ENCODE measurements around the gene ATE1.
A peak's percentile ranks its signal among the peaks of the same experiment; 100 is the strongest.
"Not testable (repeated sequence)": the region's sequence is repeated elsewhere in the genome, so short reads cannot be mapped to it uniquely, and the experiment has no call there.

ATE1 gene

DNA sequence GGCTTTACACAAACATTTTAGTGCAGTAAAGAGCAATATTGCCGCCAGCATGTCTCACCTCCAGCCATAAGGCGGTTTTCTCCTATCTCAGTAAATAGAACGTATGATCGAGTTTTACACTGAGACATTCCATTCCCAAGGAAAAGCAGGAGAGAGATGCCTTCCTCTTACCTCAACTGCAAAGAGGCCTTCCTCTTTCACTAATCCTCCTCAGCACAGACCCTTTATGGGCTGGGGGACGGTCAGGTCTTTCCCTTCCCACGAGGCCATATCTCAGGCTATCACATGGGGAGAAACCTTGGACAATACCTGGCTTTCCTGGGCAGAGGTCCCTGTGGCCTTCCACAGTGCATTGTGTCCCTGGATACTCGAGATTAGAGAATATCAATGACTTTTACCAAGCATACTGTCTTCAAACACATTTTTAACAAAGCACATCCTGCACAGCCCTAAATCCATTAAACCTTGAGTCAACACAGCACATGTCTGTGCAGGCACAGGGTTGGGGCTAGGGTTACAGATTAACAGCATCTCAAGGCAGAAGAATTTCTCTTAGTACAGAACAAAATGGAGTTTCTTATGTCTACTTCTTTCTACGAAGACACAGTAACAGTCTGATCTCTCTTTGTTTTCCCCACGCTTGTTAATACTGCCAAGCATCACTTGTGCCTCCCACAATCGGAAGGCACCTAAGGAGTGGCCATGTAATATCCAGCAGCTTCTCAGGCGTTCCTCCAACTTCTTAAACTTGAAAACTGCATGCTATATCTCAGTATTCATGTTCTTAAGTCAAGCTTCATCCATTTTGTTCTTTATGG lies 2.6 kb upstream of the ATE1 start:
- not testable (repeated sequence) for DNase-seq (ENCODE audit: low read depth, low spot score)

DNA sequence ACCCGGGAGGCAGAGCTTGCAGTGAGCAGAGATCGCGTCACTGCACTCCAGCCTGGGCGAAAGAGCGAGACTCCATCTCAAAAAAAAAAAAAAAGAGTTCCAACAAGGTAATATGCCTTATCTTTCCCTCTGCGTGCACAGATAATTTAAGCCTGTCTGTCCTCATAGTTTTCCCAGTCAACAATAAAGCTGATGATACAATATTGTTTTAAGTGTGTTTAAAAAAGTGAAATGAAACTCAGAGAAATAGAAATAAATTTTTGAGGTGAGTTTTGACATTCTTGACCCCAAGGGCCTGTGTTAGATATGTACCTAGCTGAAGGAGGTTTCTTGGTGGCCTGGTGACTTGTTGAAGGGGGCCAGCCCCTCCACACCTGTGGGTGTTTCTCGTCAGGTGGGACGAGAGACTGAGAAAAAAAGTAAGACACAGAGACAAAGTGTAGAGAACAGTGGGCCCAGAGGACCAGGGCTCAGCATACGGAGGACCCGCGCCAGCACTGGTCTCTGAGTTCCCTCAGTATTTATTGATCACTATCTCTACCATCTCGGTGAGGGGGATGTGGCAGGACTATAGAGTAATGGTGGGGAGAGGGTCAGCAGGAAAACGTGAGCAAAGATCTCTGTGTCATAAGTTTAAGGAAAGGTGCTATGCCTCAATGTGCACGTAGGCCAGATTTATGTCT lies 1.9 kb upstream of the ATE1 start:
- not testable (repeated sequence) for DNase-seq (ENCODE audit: low read depth, low spot score)

DNA sequence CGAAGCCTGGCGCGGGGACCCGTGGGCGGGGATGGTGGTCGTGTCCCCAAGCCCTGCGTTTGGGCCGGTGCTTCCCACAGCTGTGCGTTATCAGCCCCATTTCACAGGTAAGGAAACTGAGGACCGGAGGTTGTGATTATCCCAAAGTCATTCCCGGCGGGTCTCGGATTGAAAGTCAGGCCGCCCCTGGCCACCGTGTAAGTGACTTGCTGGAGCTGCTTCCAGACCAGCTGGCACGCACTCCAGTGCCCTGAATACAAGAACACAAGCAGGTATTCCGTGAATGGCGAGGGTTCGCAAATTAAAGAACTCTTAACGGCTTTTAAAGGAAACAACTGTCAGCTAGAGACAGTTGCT lies 675 bp upstream of the ATE1 start:
- no peak for DNase-seq (ENCODE audit: low read depth, low spot score)

DNA sequence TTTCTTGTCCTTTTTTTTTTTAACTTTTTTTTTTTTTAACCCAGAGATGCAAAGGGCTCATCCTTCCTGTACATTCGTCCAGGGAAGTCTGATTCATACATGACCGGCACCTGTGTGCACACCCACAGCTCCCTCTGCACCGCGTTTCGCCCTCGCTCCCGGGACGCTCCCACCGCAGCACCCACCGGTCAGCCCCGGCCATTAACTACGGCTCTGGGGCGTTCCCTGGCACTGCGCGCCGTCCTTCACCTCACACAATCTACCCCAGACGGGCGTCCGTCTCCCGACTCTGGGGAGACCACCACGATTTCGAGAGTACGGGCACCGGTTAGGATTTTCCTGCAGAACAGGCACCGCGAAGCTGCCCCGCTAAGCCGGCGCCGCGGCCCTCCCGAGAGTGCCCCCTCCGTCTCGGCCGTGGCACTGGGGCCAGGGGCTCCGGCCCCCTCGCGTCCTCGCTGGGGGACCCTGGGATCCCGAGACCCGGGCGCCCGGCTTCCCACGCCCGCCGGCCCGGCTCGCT lies 452 bp downstream of the ATE1 start:
- no peak for DNase-seq (ENCODE audit: low read depth, low spot score)

DNA sequence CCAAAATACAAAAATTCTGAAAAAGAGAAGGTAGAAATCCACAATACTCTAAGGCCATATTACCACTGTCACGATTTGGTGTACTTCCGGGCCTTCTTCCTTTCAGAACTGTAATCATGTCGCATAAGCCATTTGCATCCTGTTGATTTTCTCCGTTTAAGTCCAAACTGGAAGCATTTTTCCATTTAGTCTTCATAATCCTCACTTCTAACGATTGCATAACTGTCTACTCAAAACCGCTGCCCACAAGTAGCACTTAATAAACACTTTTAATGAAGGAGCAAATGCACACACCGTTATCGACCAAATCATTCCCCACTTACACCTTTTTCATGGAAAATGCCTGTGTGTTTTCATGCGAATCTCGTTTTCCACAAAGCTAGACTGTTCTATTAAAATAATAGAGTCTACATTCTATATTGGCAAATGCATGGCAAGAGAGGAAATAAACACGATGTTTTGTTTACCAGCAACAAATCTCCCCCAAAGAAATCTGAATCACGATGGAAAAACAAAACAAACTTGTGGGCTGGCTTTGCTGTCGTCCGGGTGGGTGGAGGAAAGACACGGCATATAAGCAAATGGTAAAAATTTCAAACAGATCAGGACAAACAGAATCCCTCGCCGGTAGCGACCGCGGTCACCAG lies 1.0 kb downstream of the ATE1 start:
- DNase-seq (ENCODE audit: low read depth, low spot score): no peak

DNA sequence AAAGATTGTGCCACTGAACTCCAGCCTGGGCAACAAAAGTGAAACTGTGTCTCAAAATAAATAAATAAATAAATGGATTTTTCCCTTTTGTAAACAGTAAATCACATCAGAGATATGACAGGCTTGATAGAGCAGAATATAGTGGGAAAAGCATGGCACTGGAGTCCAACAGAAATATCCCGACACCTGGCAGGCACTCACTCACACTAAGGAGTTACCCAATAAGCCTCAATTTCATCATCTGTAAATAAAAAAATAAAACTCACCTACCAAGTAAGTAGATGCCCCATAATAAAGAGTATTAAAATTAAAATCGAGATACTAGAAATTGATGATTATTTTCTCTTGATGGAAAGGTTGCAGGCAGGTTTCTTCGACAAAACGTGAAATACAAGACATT lies 1.7 kb downstream of the ATE1 start:
- DNase-seq (ENCODE audit: low read depth, low spot score): no peak

DNA sequence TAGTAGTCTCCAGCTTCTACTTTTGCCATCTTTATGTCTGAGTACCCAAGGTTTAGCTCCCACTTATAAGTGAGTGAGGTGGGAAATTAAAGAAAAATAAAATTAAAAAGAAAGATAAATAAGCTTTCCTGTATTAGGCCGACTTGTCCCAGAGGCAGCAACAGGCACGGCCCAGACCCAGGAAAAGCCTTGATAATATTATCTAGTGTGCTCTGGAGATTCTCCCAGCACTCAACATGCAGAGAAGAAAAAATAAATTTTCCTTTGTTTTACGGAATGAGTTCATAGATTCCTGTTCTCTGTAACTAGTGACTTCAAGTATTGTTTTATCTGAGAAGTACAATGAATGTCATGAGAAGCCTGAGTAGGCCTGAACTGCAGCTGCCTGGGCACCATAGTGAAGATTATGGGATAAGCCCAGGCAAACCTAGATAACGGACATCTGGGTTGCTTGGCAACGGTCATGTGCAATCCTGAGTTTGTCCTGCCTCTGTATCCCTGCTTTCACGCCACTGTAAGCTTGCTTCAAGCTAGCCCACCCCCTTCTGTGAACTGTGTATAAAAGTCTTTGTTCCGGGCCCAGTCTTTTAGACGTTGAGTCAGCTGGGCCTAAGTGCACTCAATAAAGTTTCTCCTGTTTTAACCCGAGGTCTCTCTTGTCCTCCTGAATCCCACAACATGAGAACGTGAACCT lies 6.4 kb downstream of the ATE1 start:
- DNase-seq (ENCODE audit: low read depth, low spot score): no peak

DNA sequence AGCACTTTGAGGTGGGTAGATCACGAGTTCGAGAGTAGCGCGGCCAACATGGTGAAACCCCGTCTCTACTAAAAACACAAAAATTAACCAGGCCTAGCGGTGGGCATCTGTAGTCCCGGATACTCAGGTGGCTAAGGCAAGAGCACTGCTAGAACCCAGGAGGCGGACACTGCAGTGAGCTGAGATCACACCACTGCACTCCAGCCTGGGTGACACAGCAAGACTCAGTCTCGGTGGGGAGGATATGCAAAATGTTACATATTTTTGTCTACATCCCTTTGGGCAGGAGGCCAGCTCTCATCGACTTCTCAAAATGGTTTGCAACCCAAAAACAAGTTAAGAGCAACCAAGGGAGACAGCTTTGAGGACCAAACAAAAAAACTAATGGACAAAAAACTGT lies 8.2 kb downstream of the ATE1 start:
- no peak for DNase-seq (ENCODE audit: low read depth, low spot score)

DNA sequence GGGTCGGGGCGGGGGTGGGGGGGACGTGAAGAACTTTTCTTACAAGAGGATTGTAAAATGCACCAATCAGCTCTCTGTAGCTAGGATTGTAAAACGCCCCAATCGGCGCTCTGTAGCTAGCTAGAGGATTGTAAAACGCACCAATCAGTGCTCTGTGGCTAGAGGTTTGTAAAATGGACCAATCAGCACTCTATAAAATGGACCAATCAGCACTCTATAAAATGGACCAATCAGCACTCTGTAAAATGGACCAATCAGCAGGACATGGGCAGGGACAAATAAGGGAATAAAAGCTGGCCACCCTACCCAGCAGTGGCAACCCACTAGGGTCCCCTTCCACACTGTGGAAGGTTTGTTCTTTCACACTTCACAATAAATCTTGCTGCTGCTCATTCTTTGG lies 9.0 kb downstream of the ATE1 start:
- not testable (repeated sequence) for DNase-seq (ENCODE audit: low read depth, low spot score)

DNA sequence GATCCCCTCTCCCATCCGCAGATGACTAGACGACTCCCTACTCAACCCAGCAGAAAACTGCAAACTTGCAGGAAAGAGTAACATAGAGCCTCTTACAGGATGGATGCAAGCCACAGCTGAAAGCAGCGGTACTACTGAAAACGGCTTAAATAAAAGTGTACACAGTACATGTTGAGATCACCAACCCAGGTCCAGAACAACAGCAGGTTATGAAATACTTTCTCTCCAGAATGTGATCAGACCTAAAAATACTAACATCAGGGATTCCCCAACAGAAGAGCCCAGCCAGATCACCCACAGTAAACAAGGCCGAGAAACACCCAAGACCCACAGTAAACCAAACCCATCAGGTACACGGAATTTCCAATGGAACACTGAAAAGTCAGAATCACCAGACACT lies 13.2 kb downstream of the ATE1 start:
- no peak for DNase-seq (ENCODE audit: low read depth, low spot score)

DNA sequence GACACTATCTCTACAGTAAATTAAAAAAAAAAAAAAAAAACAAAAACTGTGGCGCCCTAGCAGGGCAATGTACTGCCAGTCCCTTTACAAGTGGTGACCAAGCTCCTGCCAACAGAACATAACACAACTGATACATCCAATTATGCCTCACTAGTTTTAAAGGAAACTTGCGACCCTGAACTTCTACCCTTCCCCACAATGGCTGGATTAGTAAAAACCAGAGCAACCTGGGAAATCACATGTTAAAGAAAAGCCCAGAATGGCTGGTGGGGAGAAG lies 16.5 kb downstream of the ATE1 start:
- no peak for DNase-seq (ENCODE audit: low read depth, low spot score)

DNA sequence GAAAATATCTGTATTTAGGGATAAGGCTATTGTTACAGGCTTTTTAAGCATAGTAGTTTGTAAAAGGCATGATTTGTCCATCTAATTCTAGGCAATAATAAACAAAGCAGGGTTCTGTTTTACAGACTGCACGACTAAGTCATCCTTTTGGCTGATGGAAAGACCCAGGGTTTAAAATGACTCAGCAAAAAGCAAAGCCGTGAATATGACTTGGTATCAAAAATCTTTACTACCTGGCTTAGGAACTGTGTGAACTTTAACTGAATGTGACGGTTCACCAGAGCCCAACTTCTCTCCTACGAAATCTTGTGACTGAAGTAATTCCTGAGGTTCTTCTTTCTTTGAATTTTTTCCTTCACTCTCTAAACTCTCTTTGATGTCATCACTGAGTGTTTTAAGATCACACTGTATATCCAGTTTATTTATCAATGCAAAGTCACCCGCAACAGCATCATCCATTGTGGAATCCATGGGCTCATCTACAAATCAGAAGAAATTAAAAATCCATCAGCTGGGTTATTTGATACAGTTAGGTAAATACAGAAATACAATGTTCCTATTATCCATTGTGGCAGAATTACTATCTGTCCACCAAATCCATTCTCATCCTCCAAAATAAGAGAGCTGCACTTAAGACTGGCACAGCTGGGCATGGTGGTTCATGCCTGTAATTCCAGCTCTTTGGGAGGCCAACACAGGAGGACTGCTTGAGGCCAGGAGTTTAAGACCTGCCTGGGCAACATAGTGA lies 17.0 kb downstream of the ATE1 start:
- DNase-seq (ENCODE audit: low read depth, low spot score): no peak

DNA sequence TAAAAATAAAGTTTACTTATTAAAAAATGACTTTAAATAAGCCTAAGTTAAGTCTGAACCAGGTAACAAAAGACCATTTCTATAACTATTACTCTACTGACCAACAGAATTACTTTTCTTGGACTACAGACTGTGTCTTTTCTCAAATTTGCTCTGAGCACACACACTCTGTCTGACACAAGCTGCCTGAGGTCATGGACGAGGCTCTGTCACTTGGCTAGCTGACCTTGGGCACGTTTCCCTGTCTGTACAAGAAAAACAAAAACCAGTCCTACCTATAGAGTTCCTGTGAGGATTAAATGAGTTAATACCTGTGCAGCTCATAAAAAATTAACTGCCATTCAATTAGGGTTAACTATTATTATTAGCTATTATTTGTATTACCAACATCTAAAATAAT lies 22.9 kb downstream of the ATE1 start:
- DNase-seq (ENCODE audit: low read depth, low spot score): no peak

DNA sequence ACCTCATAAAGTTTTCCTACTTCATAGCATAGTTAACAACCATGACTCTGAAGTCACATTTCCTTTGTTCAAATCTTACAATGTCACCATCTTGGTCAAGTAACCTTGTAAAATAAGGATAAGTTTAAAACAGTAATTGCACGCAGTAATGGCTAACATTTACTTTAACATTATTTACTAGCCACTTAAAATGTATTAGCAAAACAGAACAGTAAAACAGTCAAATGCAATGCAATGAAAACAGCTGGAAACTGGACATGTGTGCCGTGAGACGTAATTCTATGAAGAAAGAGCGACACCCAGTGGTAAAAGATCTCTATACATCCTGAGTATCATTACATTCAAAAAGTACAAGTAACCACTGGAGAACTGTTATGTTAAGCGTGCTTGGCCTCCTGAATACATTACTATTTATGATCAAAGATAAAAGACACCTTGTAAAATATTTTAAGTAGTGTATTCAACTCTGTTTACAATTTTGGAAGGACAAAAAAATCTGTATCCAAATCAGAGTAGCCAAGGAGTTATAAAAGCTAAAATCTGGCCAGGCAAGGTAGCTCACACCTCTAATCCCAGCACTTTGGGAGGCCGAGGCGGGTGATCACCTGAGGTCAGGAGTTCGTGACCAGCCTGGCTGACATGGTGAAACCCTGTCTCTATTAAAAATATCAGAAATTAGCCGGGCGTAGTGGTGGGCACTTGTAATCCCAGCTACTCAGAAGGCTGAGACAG lies 27.2 kb downstream of the ATE1 start:
- peak; percentile 45 for DNase-seq (ENCODE audit: low read depth, low spot score)

DNA sequence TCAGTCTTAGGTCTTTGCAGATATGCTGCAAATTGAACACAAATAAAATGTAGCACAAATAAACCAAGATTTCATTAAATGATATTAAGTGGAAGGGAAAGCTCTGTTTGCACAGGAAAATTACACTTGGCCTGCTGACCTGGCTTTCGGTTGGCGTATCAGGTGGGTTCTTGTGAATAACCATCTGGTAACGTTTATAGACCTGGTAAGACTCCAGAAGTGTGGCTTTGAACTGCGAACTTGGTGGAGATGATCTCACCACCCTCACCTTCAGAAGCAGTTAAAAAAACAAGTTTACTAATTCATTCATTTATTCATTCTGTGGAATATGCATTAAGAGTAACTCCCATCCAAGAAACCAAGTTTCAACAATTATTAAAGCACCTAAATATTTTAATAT lies 28.1 kb downstream of the ATE1 start:
- no peak for DNase-seq (ENCODE audit: low read depth, low spot score)

DNA sequence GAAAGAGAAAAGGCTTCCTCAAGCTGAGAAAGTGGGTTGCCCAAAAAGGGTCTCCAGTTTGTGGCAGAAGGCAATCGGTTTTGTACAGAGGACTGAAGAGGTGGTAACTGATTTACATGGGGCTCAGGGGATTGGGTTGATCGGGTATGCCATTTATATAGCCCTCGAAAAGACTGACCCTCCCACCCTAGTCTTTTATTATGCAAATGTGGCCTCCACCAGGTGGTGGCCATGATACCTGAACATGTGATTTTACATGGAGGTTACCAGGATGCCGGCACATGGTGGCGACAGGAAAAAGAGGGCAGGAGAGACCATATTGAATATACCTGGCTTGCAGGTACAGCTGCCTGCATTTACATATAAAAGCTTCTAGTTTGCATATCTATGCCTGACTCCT lies 36.7 kb downstream of the ATE1 start:
- DNase-seq (ENCODE audit: low read depth, low spot score): no peak

DNA sequence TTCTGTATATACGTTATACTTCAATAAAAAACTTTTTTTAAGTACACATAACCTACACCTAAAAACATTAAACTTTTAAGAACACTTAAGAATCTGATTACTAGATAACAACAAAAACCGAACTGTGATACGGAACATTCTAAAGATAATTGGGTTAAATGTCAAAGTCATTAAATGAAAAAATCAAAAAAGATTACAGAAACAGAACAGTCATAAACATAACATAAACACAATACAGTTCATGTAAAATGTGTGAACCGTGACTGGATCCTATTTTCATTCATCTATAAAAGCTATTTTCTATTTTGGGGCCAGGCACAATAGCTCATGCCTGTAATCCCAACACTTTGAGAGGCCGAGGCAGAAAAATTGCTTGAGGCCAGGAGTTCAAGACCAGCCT lies 38.6 kb downstream of the ATE1 start:
- no peak for DNase-seq (ENCODE audit: low read depth, low spot score)

DNA sequence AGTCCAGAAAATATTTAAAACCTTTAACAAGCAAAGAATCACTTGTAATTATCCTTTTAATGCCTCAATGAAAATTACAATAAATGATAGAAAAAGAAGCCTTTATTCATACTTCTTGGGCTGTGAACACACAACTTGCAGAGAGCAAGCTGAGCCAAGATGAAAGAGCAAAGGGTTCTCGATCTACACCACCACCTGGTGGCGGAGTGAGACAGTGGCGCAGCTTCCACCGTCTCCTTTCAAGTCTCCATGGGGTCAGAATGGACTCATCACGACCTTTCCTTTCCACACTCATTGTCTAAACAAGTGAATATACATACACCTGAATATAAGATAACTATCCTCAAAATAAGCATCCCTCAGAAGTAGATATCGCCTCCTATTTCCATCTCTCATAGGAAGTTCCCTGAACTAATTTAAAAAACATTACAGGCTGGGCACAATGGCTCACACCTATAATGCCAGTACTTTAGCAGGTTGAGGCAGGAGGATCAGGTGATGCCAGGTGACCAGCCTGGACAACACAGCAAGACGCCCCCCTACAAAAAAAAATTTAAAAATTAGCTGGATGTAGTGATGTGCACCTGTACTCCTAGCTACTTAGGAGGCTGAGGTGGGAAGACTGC lies 40.7 kb downstream of the ATE1 start:
- peak; percentile 39 for DNase-seq (ENCODE audit: low read depth, low spot score)

DNA sequence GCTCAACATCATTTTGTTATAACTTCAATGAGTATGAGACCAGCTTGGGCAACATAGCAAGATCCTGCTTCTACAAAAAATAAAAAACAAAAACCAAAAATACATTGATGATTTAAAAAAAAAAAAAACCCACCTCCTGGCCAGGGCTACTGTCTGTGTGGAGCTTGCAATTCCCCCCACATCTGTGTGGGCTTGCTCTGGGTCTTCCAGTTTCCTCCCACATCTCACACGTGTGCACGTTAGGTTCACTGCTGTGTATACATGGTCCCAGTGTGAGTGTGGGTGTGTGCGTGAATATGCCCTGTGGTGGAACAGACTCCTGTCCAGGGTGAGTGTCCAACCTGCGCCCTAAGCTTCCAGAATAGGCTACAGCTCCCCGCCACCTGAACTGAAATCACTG lies 41.6 kb downstream of the ATE1 start:
- no peak for DNase-seq (ENCODE audit: low read depth, low spot score)

DNA sequence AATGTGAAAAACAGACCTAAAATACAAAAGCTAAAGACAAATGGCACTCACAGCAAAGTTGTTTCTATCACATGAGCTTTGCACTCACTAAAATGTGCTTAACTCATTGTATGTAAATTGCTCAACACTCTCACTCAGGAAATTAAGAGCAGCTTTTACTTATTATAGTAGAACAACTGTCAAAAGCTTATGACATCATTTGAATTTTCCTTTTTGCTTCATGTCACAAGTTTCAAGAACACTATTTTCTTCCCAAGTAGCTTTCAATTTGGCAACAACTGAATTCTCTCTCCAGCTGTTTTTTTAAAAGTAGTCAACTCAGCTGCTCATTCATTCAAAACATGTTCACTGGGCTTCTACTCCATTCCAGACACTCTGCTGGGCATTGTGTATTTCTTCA lies 46.9 kb downstream of the ATE1 start:
- DNase-seq (ENCODE audit: low read depth, low spot score): no peak

DNA sequence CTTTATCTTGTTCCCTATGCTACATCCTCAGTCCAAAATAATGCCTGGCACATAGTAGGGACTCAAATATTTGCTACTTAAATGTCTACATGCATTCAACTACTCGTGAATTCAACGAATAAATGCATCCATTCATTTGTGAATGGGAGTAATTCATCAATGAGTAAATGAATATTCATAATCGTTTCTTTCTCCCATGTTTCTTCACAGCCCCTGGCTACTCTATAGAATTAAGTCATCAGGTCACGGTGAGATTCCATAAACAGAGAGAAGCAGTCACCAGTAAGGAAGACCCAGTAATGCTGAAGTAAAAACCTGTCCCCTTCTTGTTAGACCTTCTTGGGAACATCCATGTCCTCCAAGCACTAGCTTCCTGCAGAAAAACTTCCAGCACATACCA lies 48.4 kb downstream of the ATE1 start:
- no peak for DNase-seq (ENCODE audit: low read depth, low spot score)

Data from smooth muscle cell of the brain vasculature (primary cell).